GM23338 (cell line): ENCODE measurements around the gene WNK2. TPM values are rescaled to one million over a fixed set of nuclear protein-coding genes. Genes with fewer than 3 reads are reported as not detected.

Source experiments
- ATAC-seq: fragments of 200-7000 bp; cut with Tn5 transposase; 3 replicates; pipeline ENCODE4 v1.9.1; 2020
- DNase-seq: peaks from one replicate; pipeline ENCODE4 v3.0.0-alpha.2; 2015; ENCODE audit warnings: low spot score
- H2AFZ ChIP-seq: fragments of 200-600 bp; sonication (generic); 2 replicates; pipeline ENCODE4 v1.8.0; 2016; ENCODE audit warnings: antibody characterized with exemption, mild to moderate bottlenecking, moderate library complexity
- H3F3A ChIP-seq: fragments of 200-600 bp; sonication (generic); replicated peaks from 2 replicates; pipeline ENCODE4 v1.8.0; 2017; ENCODE audit warnings: antibody characterized with exemption, mixed run types, low read depth
- H3K27ac ChIP-seq: fragments of 200-600 bp; sonication (generic); 2 replicates; pipeline ENCODE4 v1.6.1; 2016; ENCODE audit warnings: low read depth
- H3K27me3 ChIP-seq: fragments of 200-600 bp; sonication (generic); 2 replicates; pipeline ENCODE4 v1.8.0; 2016; ENCODE audit warnings: mild to moderate bottlenecking, mixed run types, moderate library complexity; ENCODE audit not compliant: insufficient read depth
- H3K36me3 ChIP-seq: fragments of 200-600 bp; sonication (generic); 2 replicates; pipeline ENCODE4 v1.8.0; 2016; ENCODE audit warnings: mild to moderate bottlenecking; ENCODE audit not compliant: insufficient read depth
- H3K4me1 ChIP-seq: fragments of 200-600 bp; sonication (generic); 2 replicates; pipeline ENCODE4 v1.8.0; 2016; ENCODE audit warnings: mild to moderate bottlenecking, moderate library complexity; ENCODE audit not compliant: insufficient read depth
- H3K4me2 ChIP-seq: fragments of 200-600 bp; sonication (generic); 2 replicates; pipeline ENCODE4 v1.7.1; 2017; ENCODE audit warnings: mixed run types
- H3K4me3 ChIP-seq: fragments of 200-600 bp; sonication (generic); 2 replicates; pipeline ENCODE4 v1.6.1; 2016; ENCODE audit warnings: mixed run types
- H3K79me2 ChIP-seq: fragments of 200-600 bp; sonication (generic); replicated peaks from 2 replicates; pipeline ENCODE4 v1.8.0; 2017; ENCODE audit warnings: mild to moderate bottlenecking; ENCODE audit not compliant: insufficient read depth
- H3K9me2 ChIP-seq: fragments of 200-600 bp; sonication (generic); 2 replicates; pipeline ENCODE4 v1.8.0; 2017; ENCODE audit not compliant: insufficient read depth
- H4K20me1 ChIP-seq: fragments of 200-600 bp; sonication (generic); replicated peaks from 2 replicates; pipeline ENCODE4 v1.8.0; 2017; ENCODE audit warnings: mild to moderate bottlenecking; ENCODE audit not compliant: insufficient read depth
- H3K27ac Mint-ChIP-seq: 2 replicates; pipeline ENCODE4 v1.8.0; 2020; ENCODE audit warnings: inconsistent platforms, mild to moderate bottlenecking, moderate library complexity, mixed read lengths
- H3K27me3 Mint-ChIP-seq: 3 replicates; pipeline ENCODE4 v1.8.0; 2022; ENCODE audit warnings: low read depth, mild to moderate bottlenecking, moderate library complexity, mixed read lengths, inconsistent platforms; ENCODE audit not compliant: insufficient read depth, poor library complexity
- H3K36me3 Mint-ChIP-seq: 3 replicates; pipeline ENCODE4 v1.8.0; 2021; ENCODE audit warnings: low read depth, mild to moderate bottlenecking, inconsistent platforms, moderate library complexity, mixed read lengths
- H3K4me1 Mint-ChIP-seq: 3 replicates; pipeline ENCODE4 v1.8.0; 2020; ENCODE audit warnings: mild to moderate bottlenecking, inconsistent platforms, mixed read lengths
- H3K4me3 Mint-ChIP-seq: 3 replicates; pipeline ENCODE4 v1.8.0; 2021; ENCODE audit warnings: moderate library complexity, mild to moderate bottlenecking, inconsistent platforms, mixed read lengths
- H3K9me3 Mint-ChIP-seq: 3 replicates; pipeline ENCODE4 v1.8.0; 2020; ENCODE audit warnings: moderate library complexity, mild to moderate bottlenecking, inconsistent platforms, mixed read lengths
- EZH2 ChIP-seq: fragments of 200-600 bp; sonication (generic); IDR thresholded peaks from one replicate; pipeline ENCODE4 v1.8.0; 2017; ENCODE audit warnings: antibody characterized with exemption, mild to moderate bottlenecking, low read depth; ENCODE audit not compliant: unreplicated experiment
- JUNB ChIP-seq: IDR thresholded peaks from one replicate; pipeline ENCODE4 v1.6.1; 2016; ENCODE audit warnings: antibody characterized with exemption; ENCODE audit not compliant: unreplicated experiment
- NANOG ChIP-seq: IDR thresholded peaks from 2 replicates; pipeline ENCODE4 v1.6.1; 2016; ENCODE audit warnings: antibody characterized with exemption, borderline replicate concordance
- POLR2AphosphoS5 ChIP-seq: IDR thresholded peaks from 2 replicates; pipeline ENCODE4 v1.6.1; 2016; ENCODE audit warnings: antibody characterized with exemption, low read depth
- STAT1 ChIP-seq: IDR thresholded peaks from one replicate; pipeline ENCODE4 v1.6.1; 2016; ENCODE audit warnings: antibody characterized with exemption; ENCODE audit not compliant: unreplicated experiment
- ZNF114 ChIP-seq: fragments of 250-450 bp; sonication (Bioruptor Pico); IDR thresholded peaks from 2 replicates; pipeline ENCODE4 v1.5.0; 2020; ENCODE audit warnings: mild to moderate bottlenecking, moderate library complexity
- ZNF331 ChIP-seq: fragments of 250-450 bp; sonication (Bioruptor Pico); IDR thresholded peaks from 2 replicates; pipeline ENCODE4 v1.5.0; 2020; ENCODE audit warnings: low read depth, mild to moderate bottlenecking, moderate library complexity
- polyA plus RNA-seq: library from polyadenylated mRNA; unstranded; fragments of >200 nt; fragmentation: Nextera tagmentation; extraction: Ambion mirVana; gene quantifications from 2 replicates; pipeline ENCODE4 v1.2.1, GENCODE V29; 2016
- total RNA-seq: library from RNA; depleted of rRNA; stranded (reverse); fragments of >200 nt; shearing (Covaris generic); gene quantifications from 2 replicates; pipeline ENCODE4 v1.2.3, GENCODE V29; 2014
- TF ChIP-seq, protein P1 (sequence below): fragments of 250-450 bp; sonication (Bioruptor Pico); IDR thresholded peaks from 2 replicates; pipeline ENCODE4 v1.5.0; 2020; ENCODE audit warnings: mild to moderate bottlenecking, moderate library complexity
- TF ChIP-seq, protein P2 (sequence below), 2 experiments: fragments of 200-600 bp in 1 of 2; sonication (generic) in 1 of 2; conservative IDR thresholded peaks; 2 replicates each; pipeline versions ENCODE4 v1.5.1 to v1.6.1; 2016 to 2017; ENCODE audit warnings: antibody characterized with exemption in 2 of 2, low read depth in 2 of 2, mild to moderate bottlenecking in 2 of 2, moderate library complexity in 1 of 2

Gene WNK2
- total and polyA plus RNA-seq, 2 experiments from 2014 or later, result 56.4 to 102 TPM

DNA sequence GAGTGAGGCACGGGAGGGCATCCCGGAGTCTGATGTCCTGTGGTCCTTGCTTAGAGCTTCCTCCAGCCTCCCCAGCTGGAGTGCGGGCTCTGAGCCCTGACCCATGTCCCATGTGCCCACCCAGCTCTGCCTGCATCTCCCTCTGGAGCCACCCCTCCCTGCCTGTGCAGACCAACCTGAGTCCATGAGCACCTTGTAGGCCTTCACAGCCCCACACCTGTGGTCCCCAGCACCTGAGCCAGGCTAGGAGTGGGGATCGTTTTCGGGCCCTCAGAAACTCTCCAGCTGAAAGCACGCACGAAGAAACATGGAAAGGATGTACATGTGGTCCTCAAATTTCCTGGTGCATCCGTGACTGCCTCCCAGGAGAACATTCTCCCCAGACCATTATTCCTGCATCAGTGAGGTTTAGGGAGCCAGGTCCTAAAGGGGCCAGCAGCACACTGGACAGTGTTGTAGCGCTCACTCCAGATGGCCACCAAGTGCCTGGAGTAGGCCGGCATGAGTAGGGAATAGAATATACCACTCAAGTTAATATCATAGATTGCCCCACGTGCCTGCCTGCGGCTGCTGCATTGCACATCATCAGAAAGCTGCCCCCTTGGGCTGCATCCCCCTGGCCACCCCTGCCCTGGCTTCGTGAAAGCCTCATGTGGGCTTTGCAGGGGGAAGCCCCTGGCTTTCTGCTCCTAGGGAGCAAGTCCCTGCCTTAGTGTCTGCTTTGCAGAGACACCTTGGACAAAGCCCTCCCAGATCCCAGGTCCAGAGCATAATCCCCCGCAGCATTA lies 80.6 kb downstream of the WNK2 start:
- Histone ChIP-seq H3K4me2 (no peak overlapping the region), H3K4me1 (no peaks in the 10 kb centered on the region), H3K27ac (no peak overlapping the region), H2AFZ (no peak overlapping the region), H3K27me3 (no peaks in the 10 kb centered on the region), H3K79me2 (no peaks in the 10 kb centered on the region), H3K36me3 (peaks cover 3% of the 10 kb centered on the region; the same call in 1 of the 2 replicates), H4K20me1 (no peaks in the 10 kb centered on the region; the same call in 1 of the 2 replicates), H3K4me3 (no peak overlapping the region), H3F3A (no peaks in the 10 kb centered on the region), H3K9me2 (no peaks in the 10 kb centered on the region)
- no peak overlapping the region for H3K27ac Mint-ChIP-seq
- TF ChIP-seq NANOG (no peak), EZH2 (no peak)
- ATAC-seq (no peak), DNase-seq (no peak)
- no peak overlapping the region for H3K4me3 Mint-ChIP-seq
- H3K9me3 Mint-ChIP-seq, result no peaks in the 10 kb centered on the region; the same call in 2 of the 3 replicates
- peaks cover 2% of the 10 kb centered on the region; the same call in 1 of the 3 replicates for H3K4me1 Mint-ChIP-seq
- peaks cover 8% of the 10 kb centered on the region for H3K27me3 Mint-ChIP-seq
- H3K36me3 Mint-ChIP-seq, result peaks cover 11% of the 10 kb centered on the region; the same call in 2 of the 3 replicates

DNA sequence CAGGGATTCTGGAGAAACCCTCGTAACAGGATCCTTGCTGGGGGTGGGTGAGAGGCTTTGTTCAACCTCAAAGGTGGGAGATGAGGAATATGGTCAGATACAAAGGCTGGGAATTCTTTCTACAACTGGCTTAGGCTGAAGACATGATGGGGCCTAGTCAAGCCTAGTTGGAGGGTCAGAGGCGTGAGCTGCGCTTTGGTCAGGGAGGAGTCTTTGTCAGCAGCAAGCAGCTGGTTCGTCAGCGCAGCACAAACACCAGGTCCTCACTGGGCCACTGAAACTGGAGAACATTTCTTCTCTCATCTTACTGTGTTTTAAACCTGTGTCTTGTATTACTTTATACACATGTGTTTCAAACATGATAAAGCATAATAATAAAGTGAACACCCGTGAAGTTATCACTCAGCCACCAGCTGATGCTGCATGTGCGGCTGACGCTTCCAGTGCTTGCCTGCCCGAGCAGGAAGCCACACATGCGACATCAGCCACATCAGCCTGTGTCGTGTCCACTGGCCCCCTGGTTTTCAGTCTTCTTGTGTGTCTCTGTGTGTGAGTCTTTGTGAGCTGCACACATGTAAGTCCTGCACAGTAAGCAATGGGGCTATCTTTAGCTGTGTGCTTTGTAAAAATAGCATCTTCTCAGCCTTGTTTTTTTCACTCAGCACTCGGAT lies 81.5 kb downstream of the WNK2 start:
- no peaks in the 10 kb centered on the region for H3F3A ChIP-seq
- H3K4me3 ChIP-seq, result no peak overlapping the region
- no peaks in the 10 kb centered on the region for H3K27me3 ChIP-seq
- H2AFZ ChIP-seq, result no peak overlapping the region
- H4K20me1 ChIP-seq, result no peaks in the 10 kb centered on the region; the same call in 1 of the 2 replicates
- Mint-ChIP-seq H3K4me3 (no peak overlapping the region), H3K27me3 (peaks cover 8% of the 10 kb centered on the region), H3K36me3 (peaks cover 20% of the 10 kb centered on the region), H3K9me3 (no peaks in the 10 kb centered on the region), H3K27ac (no peak overlapping the region), H3K4me1 (peaks cover 2% of the 10 kb centered on the region; the same call in 1 of the 3 replicates)
- H3K36me3 ChIP-seq, result peaks cover 3% of the 10 kb centered on the region; the same call in 1 of the 2 replicates
- no peaks in the 10 kb centered on the region for H3K79me2 ChIP-seq
- no peak overlapping the region for H3K27ac ChIP-seq
- no peaks in the 10 kb centered on the region for H3K9me2 ChIP-seq
- ATAC-seq (no peak), DNase-seq (no peak)
- H3K4me1 ChIP-seq, result no peaks in the 10 kb centered on the region
- no peak overlapping the region for H3K4me2 ChIP-seq
- TF ChIP-seq STAT1 (no peak), POLR2AphosphoS5 (no peak), NANOG (no peak), ZNF331 (CRISPR knock-in tag) (no peak), JUNB (no peak), ZNF114 (CRISPR knock-in tag) (no peak)
- TF ChIP-seq, protein P1, sequence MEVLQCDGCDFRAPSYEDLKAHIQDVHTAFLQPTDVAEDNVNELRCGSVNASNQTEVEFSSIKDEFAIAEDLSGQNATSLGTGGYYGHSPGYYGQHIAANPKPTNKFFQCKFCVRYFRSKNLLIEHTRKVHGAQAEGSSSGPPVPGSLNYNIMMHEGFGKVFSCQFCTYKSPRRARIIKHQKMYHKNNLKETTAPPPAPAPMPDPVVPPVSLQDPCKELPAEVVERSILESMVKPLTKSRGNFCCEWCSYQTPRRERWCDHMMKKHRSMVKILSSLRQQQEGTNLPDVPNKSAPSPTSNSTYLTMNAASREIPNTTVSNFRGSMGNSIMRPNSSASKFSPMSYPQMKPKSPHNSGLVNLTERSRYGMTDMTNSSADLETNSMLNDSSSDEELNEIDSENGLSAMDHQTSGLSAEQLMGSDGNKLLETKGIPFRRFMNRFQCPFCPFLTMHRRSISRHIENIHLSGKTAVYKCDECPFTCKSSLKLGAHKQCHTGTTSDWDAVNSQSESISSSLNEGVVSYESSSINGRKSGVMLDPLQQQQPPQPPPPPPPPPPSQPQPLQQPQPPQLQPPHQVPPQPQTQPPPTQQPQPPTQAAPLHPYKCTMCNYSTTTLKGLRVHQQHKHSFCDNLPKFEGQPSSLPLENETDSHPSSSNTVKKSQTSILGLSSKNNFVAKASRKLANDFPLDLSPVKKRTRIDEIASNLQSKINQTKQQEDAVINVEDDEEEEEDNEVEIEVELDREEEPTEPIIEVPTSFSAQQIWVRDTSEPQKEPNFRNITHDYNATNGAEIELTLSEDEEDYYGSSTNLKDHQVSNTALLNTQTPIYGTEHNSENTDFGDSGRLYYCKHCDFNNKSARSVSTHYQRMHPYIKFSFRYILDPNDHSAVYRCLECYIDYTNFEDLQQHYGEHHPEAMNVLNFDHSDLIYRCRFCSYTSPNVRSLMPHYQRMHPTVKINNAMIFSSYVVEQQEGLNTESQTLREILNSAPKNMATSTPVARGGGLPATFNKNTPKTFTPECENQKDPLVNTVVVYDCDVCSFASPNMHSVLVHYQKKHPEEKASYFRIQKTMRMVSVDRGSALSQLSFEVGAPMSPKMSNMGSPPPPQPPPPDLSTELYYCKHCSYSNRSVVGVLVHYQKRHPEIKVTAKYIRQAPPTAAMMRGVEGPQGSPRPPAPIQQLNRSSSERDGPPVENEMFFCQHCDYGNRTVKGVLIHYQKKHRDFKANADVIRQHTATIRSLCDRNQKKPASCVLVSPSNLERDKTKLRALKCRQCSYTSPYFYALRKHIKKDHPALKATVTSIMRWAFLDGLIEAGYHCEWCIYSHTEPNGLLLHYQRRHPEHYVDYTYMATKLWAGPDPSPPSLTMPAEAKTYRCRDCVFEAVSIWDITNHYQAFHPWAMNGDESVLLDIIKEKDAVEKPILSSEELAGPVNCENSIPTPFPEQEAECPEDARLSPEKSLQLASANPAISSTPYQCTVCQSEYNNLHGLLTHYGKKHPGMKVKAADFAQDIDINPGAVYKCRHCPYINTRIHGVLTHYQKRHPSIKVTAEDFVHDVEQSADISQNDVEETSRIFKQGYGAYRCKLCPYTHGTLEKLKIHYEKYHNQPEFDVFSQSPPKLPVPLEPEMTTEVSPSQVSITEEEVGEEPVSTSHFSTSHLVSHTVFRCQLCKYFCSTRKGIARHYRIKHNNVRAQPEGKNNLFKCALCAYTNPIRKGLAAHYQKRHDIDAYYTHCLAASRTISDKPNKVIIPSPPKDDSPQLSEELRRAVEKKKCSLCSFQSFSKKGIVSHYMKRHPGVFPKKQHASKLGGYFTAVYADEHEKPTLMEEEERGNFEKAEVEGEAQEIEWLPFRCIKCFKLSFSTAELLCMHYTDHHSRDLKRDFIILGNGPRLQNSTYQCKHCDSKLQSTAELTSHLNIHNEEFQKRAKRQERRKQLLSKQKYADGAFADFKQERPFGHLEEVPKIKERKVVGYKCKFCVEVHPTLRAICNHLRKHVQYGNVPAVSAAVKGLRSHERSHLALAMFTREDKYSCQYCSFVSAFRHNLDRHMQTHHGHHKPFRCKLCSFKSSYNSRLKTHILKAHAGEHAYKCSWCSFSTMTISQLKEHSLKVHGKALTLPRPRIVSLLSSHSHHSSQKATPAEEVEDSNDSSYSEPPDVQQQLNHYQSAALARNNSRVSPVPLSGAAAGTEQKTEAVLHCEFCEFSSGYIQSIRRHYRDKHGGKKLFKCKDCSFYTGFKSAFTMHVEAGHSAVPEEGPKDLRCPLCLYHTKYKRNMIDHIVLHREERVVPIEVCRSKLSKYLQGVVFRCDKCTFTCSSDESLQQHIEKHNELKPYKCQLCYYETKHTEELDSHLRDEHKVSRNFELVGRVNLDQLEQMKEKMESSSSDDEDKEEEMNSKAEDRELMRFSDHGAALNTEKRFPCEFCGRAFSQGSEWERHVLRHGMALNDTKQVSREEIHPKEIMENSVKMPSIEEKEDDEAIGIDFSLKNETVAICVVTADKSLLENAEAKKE (CRISPR knock-in tag), result no peak
- TF ChIP-seq, protein P2, sequence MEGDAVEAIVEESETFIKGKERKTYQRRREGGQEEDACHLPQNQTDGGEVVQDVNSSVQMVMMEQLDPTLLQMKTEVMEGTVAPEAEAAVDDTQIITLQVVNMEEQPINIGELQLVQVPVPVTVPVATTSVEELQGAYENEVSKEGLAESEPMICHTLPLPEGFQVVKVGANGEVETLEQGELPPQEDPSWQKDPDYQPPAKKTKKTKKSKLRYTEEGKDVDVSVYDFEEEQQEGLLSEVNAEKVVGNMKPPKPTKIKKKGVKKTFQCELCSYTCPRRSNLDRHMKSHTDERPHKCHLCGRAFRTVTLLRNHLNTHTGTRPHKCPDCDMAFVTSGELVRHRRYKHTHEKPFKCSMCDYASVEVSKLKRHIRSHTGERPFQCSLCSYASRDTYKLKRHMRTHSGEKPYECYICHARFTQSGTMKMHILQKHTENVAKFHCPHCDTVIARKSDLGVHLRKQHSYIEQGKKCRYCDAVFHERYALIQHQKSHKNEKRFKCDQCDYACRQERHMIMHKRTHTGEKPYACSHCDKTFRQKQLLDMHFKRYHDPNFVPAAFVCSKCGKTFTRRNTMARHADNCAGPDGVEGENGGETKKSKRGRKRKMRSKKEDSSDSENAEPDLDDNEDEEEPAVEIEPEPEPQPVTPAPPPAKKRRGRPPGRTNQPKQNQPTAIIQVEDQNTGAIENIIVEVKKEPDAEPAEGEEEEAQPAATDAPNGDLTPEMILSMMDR (conservative IDR thresholded peaks at IDR 0.05; ENCODE audit: low read depth in 2 of 2), result no peak
